ENCODE results near the gene GPR65. TPM values are rescaled to one million over a fixed set of nuclear protein-coding genes. Genes with fewer than 3 reads are reported as not detected.

GPR65 gene
- polyA plus RNA-seq, 1 of the 3 experiments (the other 2 are of a cell fraction) = under 0.01 TPM

DNA sequence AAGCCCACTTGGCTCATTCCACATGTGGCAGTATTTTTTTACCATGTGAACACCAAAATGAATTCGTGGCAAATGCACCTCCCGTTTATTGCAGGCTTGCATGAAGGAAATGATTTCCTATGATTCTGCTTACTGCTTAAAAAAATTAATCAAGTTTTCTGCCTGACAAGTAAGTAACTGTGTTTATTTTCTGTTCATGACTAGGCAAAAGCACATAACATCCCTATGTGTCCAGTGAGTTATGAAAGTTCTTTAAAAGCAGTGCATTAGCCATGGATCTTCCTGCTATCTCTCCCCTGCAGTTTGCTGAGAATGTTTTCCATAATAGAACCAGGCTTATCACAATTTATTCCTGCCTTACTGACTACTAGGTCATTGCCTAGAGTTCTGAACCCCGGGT is 20.4 kb downstream of the GPR65 start (continued):
- TF ChIP-seq, protein P1, sequence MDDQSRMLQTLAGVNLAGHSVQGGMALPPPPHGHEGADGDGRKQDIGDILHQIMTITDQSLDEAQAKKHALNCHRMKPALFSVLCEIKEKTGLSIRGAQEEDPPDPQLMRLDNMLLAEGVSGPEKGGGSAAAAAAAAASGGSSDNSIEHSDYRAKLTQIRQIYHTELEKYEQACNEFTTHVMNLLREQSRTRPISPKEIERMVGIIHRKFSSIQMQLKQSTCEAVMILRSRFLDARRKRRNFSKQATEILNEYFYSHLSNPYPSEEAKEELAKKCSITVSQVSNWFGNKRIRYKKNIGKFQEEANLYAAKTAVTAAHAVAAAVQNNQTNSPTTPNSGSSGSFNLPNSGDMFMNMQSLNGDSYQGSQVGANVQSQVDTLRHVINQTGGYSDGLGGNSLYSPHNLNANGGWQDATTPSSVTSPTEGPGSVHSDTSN (IDR thresholded peaks at IDR 0.05) = no peak
- TF ChIP-seq NFIC (IDR thresholded peaks at IDR 0.05; ENCODE audit: borderline replicate concordance) (no peak), CTCF (IDR thresholded peaks at IDR 0.05) (no peak), EZH2phosphoT487 (IDR thresholded peaks at IDR 0.05; ENCODE audit: borderline replicate concordance, low read depth) (no peak), TAF1 (IDR thresholded peaks at IDR 0.05; ENCODE audit: borderline replicate concordance, low read depth, low read length) (no peak), POLR2AphosphoS5 (IDR thresholded peaks at IDR 0.05; ENCODE audit: low read depth, low read length) (no peak)
- TF ChIP-seq, protein P2, sequence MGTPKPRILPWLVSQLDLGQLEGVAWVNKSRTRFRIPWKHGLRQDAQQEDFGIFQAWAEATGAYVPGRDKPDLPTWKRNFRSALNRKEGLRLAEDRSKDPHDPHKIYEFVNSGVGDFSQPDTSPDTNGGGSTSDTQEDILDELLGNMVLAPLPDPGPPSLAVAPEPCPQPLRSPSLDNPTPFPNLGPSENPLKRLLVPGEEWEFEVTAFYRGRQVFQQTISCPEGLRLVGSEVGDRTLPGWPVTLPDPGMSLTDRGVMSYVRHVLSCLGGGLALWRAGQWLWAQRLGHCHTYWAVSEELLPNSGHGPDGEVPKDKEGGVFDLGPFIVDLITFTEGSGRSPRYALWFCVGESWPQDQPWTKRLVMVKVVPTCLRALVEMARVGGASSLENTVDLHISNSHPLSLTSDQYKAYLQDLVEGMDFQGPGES (IDR thresholded peaks at IDR 0.05; ENCODE audit: low read depth, low read length) = no peak

DNA sequence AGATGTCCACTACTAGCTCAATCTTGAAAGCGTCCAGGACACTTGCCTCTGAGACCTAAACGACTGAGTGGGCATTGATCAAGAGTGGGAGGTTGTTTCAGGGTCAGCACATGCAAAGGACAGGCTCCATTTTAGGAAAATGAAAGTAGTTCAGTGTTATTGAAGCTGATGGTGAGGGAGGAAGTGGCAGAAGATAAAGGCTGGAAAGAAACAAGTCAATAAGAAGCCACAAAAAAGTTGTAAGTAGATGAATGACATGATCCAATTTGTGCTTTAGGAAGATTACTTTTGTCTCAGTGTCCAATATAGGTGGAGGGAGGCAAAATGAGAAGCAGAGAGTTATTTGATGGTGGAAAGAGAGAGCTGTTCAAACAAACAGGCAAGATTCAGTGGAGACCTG is 22.0 kb downstream of the GPR65 start:
- H3K4me1 ChIP-seq (ENCODE audit: control insufficient read depth in 1 of 2, insufficient read depth in 2 of 2, low read depth in 1 of 2, low read length in 1 of 2) = no peaks in the 10 kb centered on the region
- no peaks in the 10 kb centered on the region for H3K79me2 ChIP-seq (ENCODE audit: insufficient read depth)
- H3K27me3 ChIP-seq (ENCODE audit: insufficient read depth) = no peaks in the 10 kb centered on the region
- no peaks in the 10 kb centered on the region for H3F3A ChIP-seq (replicated peaks; ENCODE audit: insufficient read depth)
- H4K20me1 ChIP-seq (ENCODE audit: insufficient read depth) = no peaks in the 10 kb centered on the region
- no peaks in the 10 kb centered on the region for H3K9me2 ChIP-seq
- no peak overlapping the region for H2AFZ ChIP-seq (ENCODE audit: low read depth)
- no peak overlapping the region for H3K4me2 ChIP-seq
- WGBS (ENCODE audit: low lambda C conversion rate) = 16% methylated on average over 2 of the region's 2 CpGs
- no peak overlapping the region for H3K27ac ChIP-seq (ENCODE audit: low read depth in 2 of 2, low read length in 1 of 2)
- H3K4me3 ChIP-seq (ENCODE audit: low read depth in 2 of 2, low read length in 1 of 2) = no peak overlapping the region
- H3K36me3 ChIP-seq (replicated peaks in 1 of 2; ENCODE audit: control insufficient read depth in 1 of 2, insufficient read depth in 2 of 2, low read length in 1 of 2) = no peaks in the 10 kb centered on the region
- no peak for DNase-seq
- H3K9me3 ChIP-seq = no peaks in the 10 kb centered on the region
- no peak overlapping the region for H3K9ac ChIP-seq
- ChIA-PET POLR2A (no interaction called here), CTCF (no interaction called here)
- TF ChIP-seq RCOR1 (IDR thresholded peaks at IDR 0.05; ENCODE audit: low read length) (no peak), EZH2phosphoT487 (IDR thresholded peaks at IDR 0.05; ENCODE audit: borderline replicate concordance, low read depth) (no peak), SMC3 (IDR thresholded peaks at IDR 0.05; ENCODE audit: low read depth, low read length) (no peak), MXI1 (IDR thresholded peaks at IDR 0.05; ENCODE audit: low read depth, low read length) (no peak), RXRA (IDR thresholded peaks at IDR 0.05; ENCODE audit: borderline replicate concordance, low read depth) (no peak), ELF1 (IDR thresholded peaks at IDR 0.05) (no peak), FOSL2 (IDR thresholded peaks at IDR 0.05; ENCODE audit: borderline replicate concordance, low read depth) (no peak), CHD2 (IDR thresholded peaks at IDR 0.05; ENCODE audit: low read length, partially characterized antibody) (no peak), YY1 (IDR thresholded peaks at IDR 0.05; ENCODE audit: low read depth) (no peak), EP300 (IDR thresholded peaks at IDR 0.05; ENCODE audit: borderline replicate concordance in 1 of 2, low read depth in 1 of 2, low read length in 1 of 2) (no peak), TCF12 (IDR thresholded peaks at IDR 0.05) (no peak), NFIC (IDR thresholded peaks at IDR 0.05; ENCODE audit: borderline replicate concordance) (no peak), RAD21 (IDR thresholded peaks at IDR 0.05; ENCODE audit: low read length) (no peak), POLR2AphosphoS5 (IDR thresholded peaks at IDR 0.05; ENCODE audit: low read depth, low read length) (no peak)
- TF ChIP-seq, protein P1 (IDR thresholded peaks at IDR 0.05) = no peak
